HG03469 (cell line): Measurements from ENCODE around the gene KREMEN1.
"Not testable (repeated sequence)": the region's sequence is repeated elsewhere in the genome, so short reads cannot be mapped to it uniquely, and the experiment has no call there.

Experiments used
- ATAC-seq: cut with Tn5 transposase; IDR thresholded peaks from one replicate; pipeline ENCODE4 v1.9.1; 2021; ENCODE audit warnings: mild to moderate bottlenecking, moderate library complexity, moderate number of reproducible peaks; ENCODE audit not compliant: unreplicated experiment

The KREMEN1 gene

DNA sequence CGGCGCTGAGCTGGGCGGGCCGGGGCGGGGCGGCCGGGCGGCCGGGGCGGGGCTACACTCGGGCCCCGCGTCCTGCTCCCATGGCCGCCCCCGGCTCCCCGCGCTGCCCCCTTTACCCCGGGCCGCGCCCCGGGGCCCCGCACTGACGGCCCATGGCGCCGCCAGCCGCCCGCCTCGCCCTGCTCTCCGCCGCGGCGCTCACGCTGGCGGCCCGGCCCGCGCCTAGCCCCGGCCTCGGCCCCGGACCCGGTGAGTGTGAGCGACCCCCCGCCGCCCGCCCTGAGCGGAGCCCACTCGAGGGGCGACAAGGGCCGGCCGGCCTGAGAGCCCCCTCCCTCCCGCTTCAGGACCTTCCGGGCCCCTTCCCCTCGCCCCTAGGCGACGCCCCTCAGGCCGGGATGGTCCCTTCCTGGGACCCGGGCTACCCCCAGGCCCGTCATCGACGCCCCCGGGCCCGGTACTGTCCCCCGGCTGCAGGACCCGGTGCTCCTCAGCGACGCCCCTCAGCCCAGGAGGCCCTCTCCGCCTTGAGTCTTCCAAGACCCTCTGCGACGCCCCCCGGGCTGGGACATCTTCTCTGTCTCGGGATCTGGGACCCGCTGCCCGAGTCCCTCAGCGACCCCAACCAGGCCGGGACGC, at the start of gene KREMEN1:
Gene KREMEN1 (plus strand): TSS at position 57 of the 639 bp plus-strand sequence. CDS start 96 bp downstream, at position 153.
- ATAC-seq = no peak

DNA sequence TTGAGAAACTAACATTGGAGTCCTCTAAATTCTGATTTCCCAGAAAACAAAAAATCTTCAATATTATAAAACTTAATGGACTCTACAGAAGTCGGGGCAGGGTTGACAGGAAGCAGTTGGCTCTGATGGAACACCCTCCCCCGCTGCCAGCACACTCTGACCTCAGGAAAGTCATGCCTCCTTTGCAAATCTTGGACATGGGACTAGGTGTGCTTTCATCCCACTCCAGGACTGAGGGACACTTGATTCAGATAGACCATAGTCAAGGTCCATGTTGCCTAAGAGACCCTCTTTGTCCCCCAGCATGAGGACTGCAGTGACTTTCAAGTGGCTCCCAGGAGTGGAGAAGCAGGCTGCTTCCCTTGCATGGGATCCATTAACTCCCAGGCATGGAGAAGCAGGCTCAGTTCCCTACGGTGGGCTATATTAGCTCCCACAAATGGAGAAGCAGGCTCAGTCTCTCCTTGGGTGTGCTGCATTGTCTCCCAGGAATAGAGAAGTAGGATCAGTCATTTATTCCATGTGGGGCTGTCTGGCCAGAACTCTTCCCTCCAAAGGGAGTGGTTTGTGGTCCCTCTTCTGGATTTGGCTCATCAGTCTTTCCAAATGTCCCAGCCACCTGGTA, 49.6 kb upstream of the KREMEN1 start:
- no peak for ATAC-seq

- no peak for ATAC-seq
Measured at GRCh38 chr22:29026579-29026978, 46.3 kb upstream of the KREMEN1 start.

DNA sequence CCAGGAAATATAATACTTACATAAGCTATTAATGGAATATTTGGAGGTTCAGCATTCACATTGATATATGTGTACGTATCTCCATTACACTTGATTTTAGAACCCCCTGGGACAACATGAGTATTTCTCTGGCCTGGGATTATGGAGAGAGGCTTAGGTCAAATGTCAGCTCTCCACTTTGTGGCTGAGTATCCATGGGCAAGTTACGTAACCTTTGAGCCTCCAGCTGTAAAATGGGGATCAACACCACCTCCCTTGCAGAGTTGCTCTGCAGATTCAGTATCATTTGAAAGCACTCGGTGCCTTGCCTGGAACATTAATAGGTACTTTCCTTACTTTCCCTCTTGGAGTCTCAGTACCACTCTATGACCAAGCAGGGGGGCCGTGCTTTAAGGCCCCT, 44.4 kb upstream of the KREMEN1 start:
- ATAC-seq = no peak

- no peak for ATAC-seq
Measured at GRCh38 chr22:29029202-29030000, 43.4 kb upstream of the KREMEN1 start.

DNA sequence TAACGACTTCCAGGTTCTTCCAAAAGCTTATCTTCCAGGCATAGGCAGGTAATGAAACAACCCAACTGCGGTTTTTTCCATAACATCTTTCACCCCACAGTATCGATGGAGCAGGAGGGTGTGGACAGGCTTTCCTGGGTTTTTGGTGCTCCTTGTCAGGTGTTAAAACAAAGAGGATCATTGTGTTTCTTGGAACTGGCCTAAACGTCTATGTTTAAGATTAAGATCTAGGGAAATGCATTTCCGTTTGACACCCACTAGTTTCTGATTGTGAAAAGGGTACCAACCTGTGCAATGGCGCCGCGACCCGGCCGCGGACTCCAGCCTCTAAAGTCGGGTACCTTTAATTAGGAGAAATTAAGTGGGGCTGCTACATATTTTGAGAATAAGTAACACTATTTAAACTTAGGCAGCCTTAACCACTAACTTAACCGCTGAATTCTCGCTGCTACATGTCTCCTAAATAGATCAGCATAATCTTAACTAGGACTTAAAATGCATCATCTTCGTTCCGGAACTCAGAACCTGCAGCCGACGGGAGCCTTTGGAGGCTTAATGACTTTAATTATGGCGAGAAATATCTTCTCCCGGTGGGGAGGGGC, 42.7 kb upstream of the KREMEN1 start:
- no peak for ATAC-seq

DNA sequence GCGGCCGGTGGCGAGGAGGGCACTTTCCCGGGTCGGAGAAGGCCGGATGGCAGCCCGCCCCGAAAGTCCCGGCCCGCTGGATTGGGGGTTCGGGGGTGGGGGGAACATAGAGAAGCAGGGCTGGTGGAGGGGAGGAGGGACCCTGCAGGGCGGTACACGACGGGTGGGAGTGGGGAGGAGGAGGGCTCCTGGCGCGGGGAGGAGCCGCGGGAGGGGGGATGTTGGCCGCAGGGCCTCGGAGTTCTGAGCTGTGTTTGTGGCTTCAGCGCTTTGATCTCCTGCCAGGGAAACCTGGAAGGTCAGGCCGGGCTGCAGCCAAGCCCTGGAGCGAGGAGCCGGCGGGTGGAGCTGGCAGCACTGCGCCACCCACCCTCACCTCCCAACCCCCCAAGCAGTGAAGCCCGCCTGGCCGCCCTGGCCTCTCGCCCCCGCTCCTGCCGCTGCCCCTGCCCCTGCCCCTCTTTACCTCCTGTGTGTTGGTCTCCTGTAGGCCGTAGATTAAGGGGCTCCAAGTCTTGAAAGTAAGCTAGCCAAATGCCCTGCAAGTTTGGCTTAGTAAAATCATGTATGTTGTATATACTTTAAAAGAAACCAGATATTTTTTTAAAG, 42.1 kb upstream of the KREMEN1 start:
- no peak for ATAC-seq

DNA sequence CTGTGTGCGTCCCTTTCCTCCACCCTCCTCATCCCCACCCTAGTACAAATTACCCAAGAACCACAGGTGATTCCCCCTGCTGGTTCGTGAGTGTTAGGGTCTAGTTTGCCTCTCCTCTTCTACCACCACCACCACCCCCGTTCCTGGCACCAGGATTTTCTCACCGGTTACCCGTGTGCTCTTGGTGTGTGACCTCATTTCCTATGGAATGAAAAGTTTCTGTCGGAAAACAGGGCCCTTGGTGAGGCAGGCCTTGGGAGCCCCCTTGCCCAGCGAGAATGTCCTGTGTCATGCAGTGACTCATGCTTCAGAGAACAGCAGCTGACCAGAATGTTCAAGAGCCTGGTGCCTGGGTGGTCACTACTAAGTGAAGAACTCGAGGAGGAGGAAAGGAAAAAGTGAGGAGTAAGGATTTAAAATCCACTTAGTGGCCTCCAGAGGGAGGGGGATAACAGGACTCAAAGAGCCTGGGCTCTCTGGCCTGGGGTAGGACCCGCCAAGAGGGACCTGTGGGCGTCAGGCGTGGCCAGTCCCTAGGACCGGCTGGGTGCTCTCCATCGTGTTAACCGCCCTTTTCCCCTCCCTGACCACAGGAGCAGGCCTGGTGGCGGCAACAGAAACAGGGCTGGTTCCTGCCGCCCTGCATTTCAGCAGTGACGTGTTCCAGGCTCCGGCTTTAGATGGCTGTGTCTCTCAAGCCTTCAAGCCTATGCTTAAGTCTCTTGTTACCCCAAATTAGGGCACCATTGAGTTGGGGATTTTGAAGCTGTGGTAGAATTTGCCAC, 41.4 kb upstream of the KREMEN1 start:
- ATAC-seq = no peak

GRCh38 chr22:29032014-29032475, 40.8 kb upstream of the KREMEN1 start:
- ATAC-seq = no peak

- ATAC-seq = no peak
Measured at GRCh38 chr22:29032584-29032983, 40.3 kb upstream of the KREMEN1 start.

GRCh38 chr22:29037340-29037932, 35.4 kb upstream of the KREMEN1 start:
- ATAC-seq = no peak

- no peak for ATAC-seq
Measured at GRCh38 chr22:29039148-29039547, 33.7 kb upstream of the KREMEN1 start.

GRCh38 chr22:29039684-29040083, 33.2 kb upstream of the KREMEN1 start:
- not testable (repeated sequence) for ATAC-seq

DNA sequence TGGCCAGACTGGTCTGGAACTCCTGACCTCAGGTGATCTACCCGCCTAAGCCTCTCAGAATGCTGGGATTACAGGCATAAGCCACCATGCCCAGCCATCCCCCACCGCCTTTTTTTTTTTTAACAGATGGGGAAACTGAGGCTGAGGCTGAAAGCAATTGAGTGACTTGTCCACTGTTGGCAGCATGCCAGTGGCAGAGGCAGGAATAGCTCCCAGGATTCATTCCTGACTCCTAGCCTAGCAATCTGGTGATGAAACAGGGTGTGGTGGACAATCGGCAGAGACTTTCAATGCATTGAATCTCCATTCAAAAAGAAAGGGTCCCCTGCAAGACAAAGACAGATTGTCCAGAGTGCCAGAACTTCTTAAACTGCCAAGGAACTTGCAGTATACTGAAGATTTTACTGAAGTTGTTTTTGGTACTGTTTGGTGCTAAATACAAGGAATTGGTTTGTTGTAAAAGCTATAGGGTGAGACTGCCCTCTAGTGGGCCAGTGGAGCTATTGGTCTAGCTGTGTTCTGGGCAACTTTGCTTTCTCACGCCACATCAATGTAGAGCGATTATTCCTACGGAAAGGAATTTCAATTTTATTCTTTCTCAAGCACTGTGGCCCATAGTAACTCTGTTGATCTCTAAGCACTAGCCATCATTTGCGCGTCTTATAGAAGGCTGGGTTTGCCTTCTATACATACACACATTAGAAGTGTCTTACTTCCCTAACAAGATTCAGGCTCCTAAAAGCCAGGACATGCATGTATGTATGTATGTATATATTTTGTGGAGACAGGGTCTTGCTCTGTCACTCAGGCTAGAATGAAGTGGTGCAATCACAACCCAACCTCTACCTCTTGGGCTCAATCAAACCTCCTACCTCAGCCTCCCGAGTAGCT, 32.2 kb upstream of the KREMEN1 start:
- no peak for ATAC-seq

- no peak for ATAC-seq
Measured at GRCh38 chr22:29041408-29041807, 31.4 kb upstream of the KREMEN1 start.

- no peak for ATAC-seq
Measured at GRCh38 chr22:29043906-29044575, 28.8 kb upstream of the KREMEN1 start.

- no peak for ATAC-seq
Measured at GRCh38 chr22:29044657-29045176, 28.1 kb upstream of the KREMEN1 start.
